Liver (tissue), 9 donors: Measurements from ENCODE around the gene PKP1. TPM values are rescaled to one million over a fixed set of nuclear protein-coding genes. Genes with fewer than 3 reads are reported as not detected.

Experiments used
- DNase-seq: peaks from one replicate; pipeline ENCODE4 v3.0.0-alpha.2; 2017; ENCODE audit warnings: low spot score
- H3K27ac ChIP-seq, 2 donors: one replicate each; pipeline ENCODE4 v1.7.0; 2013; ENCODE audit warnings: inconsistent platforms in 2 of 2, low read length in 2 of 2, control low read depth in 1 of 2, low read depth in 1 of 2, mild to moderate bottlenecking in 1 of 2
- H3K27me3 ChIP-seq, 4 donors: one replicate each; pipeline versions ENCODE4 v1.6.1 to v1.7.0; 2013; ENCODE audit warnings: low read length in 3 of 4, inconsistent platforms in 1 of 4, mild to moderate bottlenecking in 1 of 4, moderate library complexity in 1 of 4; ENCODE audit not compliant: control insufficient read depth in 4 of 4, insufficient read depth in 4 of 4
- H3K36me3 ChIP-seq, 4 donors: one replicate each; pipeline versions ENCODE4 v1.6.1 to v1.7.0; 2013; ENCODE audit warnings: low read length in 3 of 4, mild to moderate bottlenecking in 3 of 4, low read depth in 1 of 4, moderate library complexity in 1 of 4; ENCODE audit not compliant: control insufficient read depth in 4 of 4, insufficient read depth in 3 of 4
- H3K4me1 ChIP-seq, 4 donors: one replicate each; pipeline versions ENCODE4 v1.6.1 to v1.7.0; 2013; ENCODE audit warnings: low read length in 3 of 4, mild to moderate bottlenecking in 3 of 4, moderate library complexity in 1 of 4; ENCODE audit not compliant: control insufficient read depth in 4 of 4, insufficient read depth in 4 of 4
- H3K4me3 ChIP-seq, 3 donors: one replicate each; pipeline versions ENCODE4 v1.6.1 to v1.7.0; 2013; ENCODE audit warnings: low read length in 3 of 3, control low read depth in 1 of 3, low read depth in 1 of 3, mild to moderate bottlenecking in 1 of 3
- H3K9ac ChIP-seq, 2 donors: one replicate each; pipeline ENCODE4 v1.7.0; 2013; ENCODE audit warnings: low read length in 2 of 2, mild to moderate bottlenecking in 2 of 2, moderate library complexity in 2 of 2, control low read depth in 1 of 2, low read depth in 1 of 2
- H3K9me3 ChIP-seq, 4 donors: one replicate each; pipeline versions ENCODE4 v1.6.1 to v1.7.0; 2013; ENCODE audit warnings: low read length in 3 of 4; ENCODE audit not compliant: control insufficient read depth in 4 of 4
- EGR1 ChIP-seq, 2 donors: IDR thresholded peaks; 2 replicates each; pipeline ENCODE4 v1.6.1; 2016 to 2018; ENCODE audit warnings: antibody characterized with exemption in 2 of 2, low read depth in 2 of 2
- FOXA1 ChIP-seq: IDR thresholded peaks from 2 replicates; pipeline ENCODE4 v1.6.1; 2016; ENCODE audit warnings: antibody characterized with exemption
- FOXA2 ChIP-seq: IDR thresholded peaks from 2 replicates; pipeline ENCODE4 v1.6.1; 2016; ENCODE audit warnings: antibody characterized with exemption
- GABPA ChIP-seq, 2 donors: IDR thresholded peaks in 1 of 2; conservative IDR thresholded peaks in 1 of 2; 2 replicates each; pipeline ENCODE4 v1.6.1; 2016; ENCODE audit warnings: antibody characterized with exemption in 2 of 2, mild to moderate bottlenecking in 1 of 2, moderate library complexity in 1 of 2
- HNF4G ChIP-seq: IDR thresholded peaks from 2 replicates; pipeline ENCODE4 v1.6.1; 2016; ENCODE audit warnings: antibody characterized with exemption
- JUND ChIP-seq, 2 donors: IDR thresholded peaks; 2 replicates each; pipeline ENCODE4 v1.6.1; 2016; ENCODE audit warnings: antibody characterized with exemption in 2 of 2
- NR2F2 ChIP-seq: IDR thresholded peaks from 2 replicates; pipeline ENCODE4 v1.6.1; 2016; ENCODE audit warnings: antibody characterized with exemption
- RAD21 ChIP-seq, 2 donors: IDR thresholded peaks; 2 replicates each; pipeline ENCODE4 v1.6.1; 2016; ENCODE audit warnings: antibody characterized with exemption in 2 of 2, mild to moderate bottlenecking in 2 of 2
- RXRA ChIP-seq, 2 donors: IDR thresholded peaks; 2 replicates each; pipeline ENCODE4 v1.6.1; 2017 to 2018; ENCODE audit warnings: antibody characterized with exemption in 2 of 2, mild to moderate bottlenecking in 1 of 2
- SP1 ChIP-seq: IDR thresholded peaks from 2 replicates; pipeline ENCODE4 v1.6.1; 2018; ENCODE audit warnings: antibody characterized with exemption, mild to moderate bottlenecking
- TAF1 ChIP-seq: conservative IDR thresholded peaks from 2 replicates; pipeline ENCODE4 v1.6.1; 2016; ENCODE audit warnings: antibody characterized with exemption, mild to moderate bottlenecking
- YY1 ChIP-seq: IDR thresholded peaks from 2 replicates; pipeline ENCODE4 v1.6.1; 2016; ENCODE audit warnings: antibody characterized with exemption, mild to moderate bottlenecking
- WGBS: extraction: QIAGEN DNeasy Blood & Tissue Kit; methylation state at CpG from one replicate; pipeline ENCODE4 v1.1.7; 2013; 5-methylcytosine and 5-hydroxymethylcytosine counted together
- polyA plus RNA-seq, 2 donors: library from polyadenylated mRNA; stranded (reverse) in 1 of 2; unstranded in 1 of 2; fragments of 200-250 nt in 1 of 2; fragments of >200 nt in 1 of 2; fragmentation: Nextera tagmentation in 1 of 2; extraction: Ambion mirVana in 1 of 2; gene quantifications; one replicate each; pipeline versions ENCODE4 v1.2.1 to v1.2.3, GENCODE V29; 2013 to 2015
- total RNA-seq, 2 donors: library from RNA; depleted of rRNA; stranded (reverse); fragments of >200 nt; gene quantifications; one replicate each; pipeline ENCODE4 v1.2.3, GENCODE V29; 2014
- TF ChIP-seq, protein P1 (sequence below): IDR thresholded peaks from 2 replicates; pipeline ENCODE4 v1.6.1; 2016; ENCODE audit warnings: antibody characterized with exemption, mild to moderate bottlenecking
- TF ChIP-seq, protein P2 (sequence below): IDR thresholded peaks from 2 replicates; pipeline ENCODE4 v1.6.1; 2016; ENCODE audit warnings: antibody characterized with exemption
- TF ChIP-seq, protein P3 (sequence below): IDR thresholded peaks from 2 replicates; pipeline ENCODE4 v1.6.1; 2016; ENCODE audit warnings: antibody characterized with exemption
- TF ChIP-seq, protein P4 (sequence below): fragments of 150-350 bp; IDR thresholded peaks from 2 replicates; pipeline ENCODE4 v1.5.1; 2017; ENCODE audit warnings: improper control_type of control experiment, low read depth, low read length; ENCODE audit not compliant: missing input control
- TF ChIP-seq, protein P5 (sequence below): IDR thresholded peaks from 2 replicates; pipeline ENCODE4 v1.6.1; 2016; ENCODE audit warnings: antibody characterized with exemption
- donor health status: healthy.
- donor health status: healthy.
- donor health status: healthy.
- donor health status: healthy.
- donor health status: healthy.

Gene PKP1
- total and polyA plus RNA-seq, 4 donors = 0.01 TPM; not detected in 3

DNA sequence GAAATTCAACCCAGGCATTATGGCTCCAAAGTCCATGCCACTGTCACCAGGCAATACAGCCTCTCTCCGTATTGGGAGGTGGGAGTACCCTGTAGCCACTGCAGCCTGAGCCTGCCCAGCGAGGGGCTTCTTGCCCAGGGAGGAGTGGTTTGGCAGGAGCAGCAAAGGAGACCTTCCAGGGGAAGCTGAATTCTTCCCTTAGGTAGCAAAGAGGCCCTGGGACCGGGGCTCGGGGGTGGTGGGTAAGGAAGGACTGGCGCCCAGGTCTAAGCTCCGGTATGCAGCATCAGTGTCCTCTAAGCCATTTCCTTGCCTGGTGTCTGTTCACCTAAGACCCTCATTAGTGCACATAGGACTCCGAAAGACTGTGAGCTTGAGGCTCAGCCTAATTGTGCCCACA, 77.2 kb downstream of the PKP1 start:
- Histone ChIP-seq H3K27me3 (no peaks in the 10 kb centered on the region), H3K9me3 (no peaks in the 10 kb centered on the region), H3K9ac (no peak overlapping the region), H3K4me3 (no peak overlapping the region), H3K4me1 (no peaks in the 10 kb centered on the region), H3K36me3 (no peaks in the 10 kb centered on the region), H3K27ac (no peak overlapping the region)
- no peak for DNase-seq
- no peak for TF ChIP-seq FOXA1
- 88% methylated on average over 7 of the region's 7 CpGs for WGBS

DNA sequence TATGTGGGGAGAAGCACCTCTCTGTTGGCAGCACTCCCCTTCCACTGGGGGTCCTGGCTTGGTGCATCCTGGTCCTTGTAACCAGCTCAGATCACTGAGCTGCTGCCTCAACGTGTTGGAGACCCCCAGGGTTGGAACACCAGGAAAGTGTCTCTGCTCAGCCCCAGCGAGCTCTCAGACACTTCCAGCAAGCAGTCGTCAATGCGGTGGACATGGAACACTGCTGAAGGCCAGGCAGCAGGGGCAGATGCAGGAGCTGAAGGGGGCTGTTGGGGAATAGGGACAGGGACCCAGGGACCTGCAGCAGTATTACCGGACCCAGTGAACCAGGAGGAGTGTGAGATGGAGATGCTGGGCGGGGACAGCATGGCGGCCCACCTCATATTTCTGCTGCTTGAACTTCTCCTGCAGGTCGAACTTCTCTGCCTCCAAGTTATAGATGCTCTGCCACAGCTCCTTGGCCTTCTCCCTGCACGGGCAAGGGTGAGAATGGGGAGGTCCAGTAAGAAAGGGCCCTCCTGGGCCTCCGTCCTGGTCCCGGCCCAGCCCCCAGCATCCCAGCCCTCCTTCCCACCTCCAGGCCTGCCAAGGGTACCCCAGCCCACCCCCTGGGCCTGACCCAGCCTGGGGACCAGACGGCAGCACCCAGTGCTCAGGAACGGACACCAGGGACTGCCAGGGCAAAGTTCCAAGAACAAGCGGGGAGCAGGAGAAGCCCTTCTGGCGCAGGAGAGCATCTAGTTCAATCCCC, 77.8 kb downstream of the PKP1 start:
- DNase-seq = no peak
- Histone ChIP-seq H3K9ac (no peak overlapping the region), H3K36me3 (no peaks in the 10 kb centered on the region), H3K4me1 (no peaks in the 10 kb centered on the region), H3K27me3 (no peaks in the 10 kb centered on the region), H3K27ac (no peak overlapping the region), H3K9me3 (no peaks in the 10 kb centered on the region), H3K4me3 (no peak overlapping the region)
- 79% methylated on average over 15 of the region's 15 CpGs for WGBS
- TF ChIP-seq FOXA2 (no peak), GABPA (IDR thresholded peaks at IDR 0.05 in 1 of 2, conservative IDR thresholded peaks at IDR 0.05 in 1 of 2) (no peak), EGR1 (IDR thresholded peaks at IDR 0.05; ENCODE audit: low read depth in 2 of 2) (no peak), SP1 (no peak), TAF1 (no peak), JUND (IDR thresholded peaks at IDR 0.05) (no peak), HNF4G (no peak), RXRA (IDR thresholded peaks at IDR 0.05) (no peak), YY1 (no peak), NR2F2 (no peak), RAD21 (IDR thresholded peaks at IDR 0.05) (no peak)
- TF ChIP-seq, protein P1, sequence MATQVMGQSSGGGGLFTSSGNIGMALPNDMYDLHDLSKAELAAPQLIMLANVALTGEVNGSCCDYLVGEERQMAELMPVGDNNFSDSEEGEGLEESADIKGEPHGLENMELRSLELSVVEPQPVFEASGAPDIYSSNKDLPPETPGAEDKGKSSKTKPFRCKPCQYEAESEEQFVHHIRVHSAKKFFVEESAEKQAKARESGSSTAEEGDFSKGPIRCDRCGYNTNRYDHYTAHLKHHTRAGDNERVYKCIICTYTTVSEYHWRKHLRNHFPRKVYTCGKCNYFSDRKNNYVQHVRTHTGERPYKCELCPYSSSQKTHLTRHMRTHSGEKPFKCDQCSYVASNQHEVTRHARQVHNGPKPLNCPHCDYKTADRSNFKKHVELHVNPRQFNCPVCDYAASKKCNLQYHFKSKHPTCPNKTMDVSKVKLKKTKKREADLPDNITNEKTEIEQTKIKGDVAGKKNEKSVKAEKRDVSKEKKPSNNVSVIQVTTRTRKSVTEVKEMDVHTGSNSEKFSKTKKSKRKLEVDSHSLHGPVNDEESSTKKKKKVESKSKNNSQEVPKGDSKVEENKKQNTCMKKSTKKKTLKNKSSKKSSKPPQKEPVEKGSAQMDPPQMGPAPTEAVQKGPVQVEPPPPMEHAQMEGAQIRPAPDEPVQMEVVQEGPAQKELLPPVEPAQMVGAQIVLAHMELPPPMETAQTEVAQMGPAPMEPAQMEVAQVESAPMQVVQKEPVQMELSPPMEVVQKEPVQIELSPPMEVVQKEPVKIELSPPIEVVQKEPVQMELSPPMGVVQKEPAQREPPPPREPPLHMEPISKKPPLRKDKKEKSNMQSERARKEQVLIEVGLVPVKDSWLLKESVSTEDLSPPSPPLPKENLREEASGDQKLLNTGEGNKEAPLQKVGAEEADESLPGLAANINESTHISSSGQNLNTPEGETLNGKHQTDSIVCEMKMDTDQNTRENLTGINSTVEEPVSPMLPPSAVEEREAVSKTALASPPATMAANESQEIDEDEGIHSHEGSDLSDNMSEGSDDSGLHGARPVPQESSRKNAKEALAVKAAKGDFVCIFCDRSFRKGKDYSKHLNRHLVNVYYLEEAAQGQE = no peak
- TF ChIP-seq, protein P2, sequence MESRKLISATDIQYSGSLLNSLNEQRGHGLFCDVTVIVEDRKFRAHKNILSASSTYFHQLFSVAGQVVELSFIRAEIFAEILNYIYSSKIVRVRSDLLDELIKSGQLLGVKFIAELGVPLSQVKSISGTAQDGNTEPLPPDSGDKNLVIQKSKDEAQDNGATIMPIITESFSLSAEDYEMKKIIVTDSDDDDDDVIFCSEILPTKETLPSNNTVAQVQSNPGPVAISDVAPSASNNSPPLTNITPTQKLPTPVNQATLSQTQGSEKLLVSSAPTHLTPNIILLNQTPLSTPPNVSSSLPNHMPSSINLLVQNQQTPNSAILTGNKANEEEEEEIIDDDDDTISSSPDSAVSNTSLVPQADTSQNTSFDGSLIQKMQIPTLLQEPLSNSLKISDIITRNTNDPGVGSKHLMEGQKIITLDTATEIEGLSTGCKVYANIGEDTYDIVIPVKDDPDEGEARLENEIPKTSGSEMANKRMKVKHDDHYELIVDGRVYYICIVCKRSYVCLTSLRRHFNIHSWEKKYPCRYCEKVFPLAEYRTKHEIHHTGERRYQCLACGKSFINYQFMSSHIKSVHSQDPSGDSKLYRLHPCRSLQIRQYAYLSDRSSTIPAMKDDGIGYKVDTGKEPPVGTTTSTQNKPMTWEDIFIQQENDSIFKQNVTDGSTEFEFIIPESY = no peak
- TF ChIP-seq, protein P3, sequence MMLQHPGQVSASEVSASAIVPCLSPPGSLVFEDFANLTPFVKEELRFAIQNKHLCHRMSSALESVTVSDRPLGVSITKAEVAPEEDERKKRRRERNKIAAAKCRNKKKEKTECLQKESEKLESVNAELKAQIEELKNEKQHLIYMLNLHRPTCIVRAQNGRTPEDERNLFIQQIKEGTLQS = no peak
- TF ChIP-seq, protein P4, sequence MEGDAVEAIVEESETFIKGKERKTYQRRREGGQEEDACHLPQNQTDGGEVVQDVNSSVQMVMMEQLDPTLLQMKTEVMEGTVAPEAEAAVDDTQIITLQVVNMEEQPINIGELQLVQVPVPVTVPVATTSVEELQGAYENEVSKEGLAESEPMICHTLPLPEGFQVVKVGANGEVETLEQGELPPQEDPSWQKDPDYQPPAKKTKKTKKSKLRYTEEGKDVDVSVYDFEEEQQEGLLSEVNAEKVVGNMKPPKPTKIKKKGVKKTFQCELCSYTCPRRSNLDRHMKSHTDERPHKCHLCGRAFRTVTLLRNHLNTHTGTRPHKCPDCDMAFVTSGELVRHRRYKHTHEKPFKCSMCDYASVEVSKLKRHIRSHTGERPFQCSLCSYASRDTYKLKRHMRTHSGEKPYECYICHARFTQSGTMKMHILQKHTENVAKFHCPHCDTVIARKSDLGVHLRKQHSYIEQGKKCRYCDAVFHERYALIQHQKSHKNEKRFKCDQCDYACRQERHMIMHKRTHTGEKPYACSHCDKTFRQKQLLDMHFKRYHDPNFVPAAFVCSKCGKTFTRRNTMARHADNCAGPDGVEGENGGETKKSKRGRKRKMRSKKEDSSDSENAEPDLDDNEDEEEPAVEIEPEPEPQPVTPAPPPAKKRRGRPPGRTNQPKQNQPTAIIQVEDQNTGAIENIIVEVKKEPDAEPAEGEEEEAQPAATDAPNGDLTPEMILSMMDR = no peak
- TF ChIP-seq, protein P5, sequence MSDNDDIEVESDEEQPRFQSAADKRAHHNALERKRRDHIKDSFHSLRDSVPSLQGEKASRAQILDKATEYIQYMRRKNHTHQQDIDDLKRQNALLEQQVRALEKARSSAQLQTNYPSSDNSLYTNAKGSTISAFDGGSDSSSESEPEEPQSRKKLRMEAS = no peak
